Activated T-cell treated with anti-CD3 and anti-CD28 coated beads, Interleukin-2, amount 50 U/mL, for 24 hours (primary cell): Measurements from ENCODE around the gene VTI1A.

Source experiments
- DNase-seq: peaks from one replicate; pipeline ENCODE4 v3.0.0-alpha.2; 2020
- H3K27ac Mint-ChIP-seq: 2 replicates; pipeline ENCODE4 v1.8.0; 2020; ENCODE audit warnings: mild to moderate bottlenecking, mixed read lengths
- H3K27me3 Mint-ChIP-seq: 2 replicates; pipeline ENCODE4 v1.8.0; 2020; ENCODE audit warnings: mixed read lengths
- H3K36me3 Mint-ChIP-seq: 2 replicates; pipeline ENCODE4 v1.8.0; 2020; ENCODE audit warnings: low read depth, mixed read lengths
- H3K4me1 Mint-ChIP-seq: 2 replicates; pipeline ENCODE4 v1.8.0; 2020; ENCODE audit warnings: low read depth, mixed read lengths
- H3K4me3 Mint-ChIP-seq: 2 replicates; pipeline ENCODE4 v1.8.0; 2020; ENCODE audit warnings: mild to moderate bottlenecking, moderate library complexity, mixed read lengths
- H3K9me3 Mint-ChIP-seq: 2 replicates; pipeline ENCODE4 v1.8.0; 2020; ENCODE audit warnings: mixed read lengths

Gene VTI1A

GRCh38 chr10:112679392-112679791 is 232.4 kb downstream of the VTI1A start:
- Mint-ChIP-seq H3K4me1 (no peaks in the 10 kb centered on the region), H3K27me3 (no peaks in the 10 kb centered on the region), H3K36me3 (peaks cover 17% of the 10 kb centered on the region), H3K9me3 (no peaks in the 10 kb centered on the region), H3K27ac (no peak overlapping the region), H3K4me3 (no peak overlapping the region)
- no peak for DNase-seq

- no peaks in the 10 kb centered on the region for H3K27me3 Mint-ChIP-seq
- no peak overlapping the region for H3K27ac Mint-ChIP-seq
- no peak for DNase-seq
- H3K9me3 Mint-ChIP-seq, result no peaks in the 10 kb centered on the region
- H3K4me3 Mint-ChIP-seq, result no peak overlapping the region
- H3K4me1 Mint-ChIP-seq, result no peaks in the 10 kb centered on the region
- peaks cover 15% of the 10 kb centered on the region for H3K36me3 Mint-ChIP-seq
Observed at GRCh38 chr10:112680586-112680985, 233.6 kb downstream of the VTI1A start.

- Mint-ChIP-seq H3K9me3 (no peaks in the 10 kb centered on the region), H3K4me3 (no peak overlapping the region), H3K36me3 (peaks cover 29% of the 10 kb centered on the region), H3K4me1 (no peaks in the 10 kb centered on the region), H3K27me3 (no peaks in the 10 kb centered on the region), H3K27ac (no peak overlapping the region)
- no peak for DNase-seq
Observed at GRCh38 chr10:112687647-112688046, 240.6 kb downstream of the VTI1A start.

DNA sequence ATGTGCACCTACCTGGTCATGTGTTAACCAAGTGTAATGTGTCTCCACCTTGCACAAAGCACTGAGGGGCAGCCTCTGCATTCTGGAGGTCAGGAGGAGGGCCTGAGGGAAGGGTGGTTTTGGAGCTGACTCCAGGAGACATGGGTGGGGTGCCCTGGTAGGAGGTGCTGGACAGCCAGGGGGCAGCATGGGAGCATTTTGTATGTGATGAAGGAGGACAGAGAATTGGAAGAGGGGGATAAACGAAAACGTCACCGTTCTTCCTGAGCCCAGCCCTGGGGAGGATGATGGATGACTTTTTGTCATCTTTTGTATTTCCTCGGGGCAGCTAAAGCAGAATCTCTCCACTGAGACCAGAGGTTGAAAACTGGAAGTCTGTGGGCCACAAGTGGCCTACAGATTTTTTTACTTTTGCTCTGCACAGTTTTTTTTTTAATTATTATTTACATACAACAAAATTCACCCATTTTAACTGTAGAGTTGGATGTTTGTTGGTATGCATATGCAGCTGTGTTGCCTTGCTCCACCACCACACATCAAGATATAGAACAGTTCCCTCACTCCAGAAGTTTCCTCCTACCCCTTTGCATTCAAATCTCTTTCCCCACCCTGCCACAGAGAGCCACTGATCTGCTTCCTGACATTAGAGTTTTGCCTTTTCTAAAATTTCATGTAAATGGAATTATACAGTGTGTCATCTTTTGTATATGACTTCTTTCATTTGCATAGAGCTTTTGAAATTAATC is 242.5 kb downstream of the VTI1A start:
- Mint-ChIP-seq H3K9me3 (no peaks in the 10 kb centered on the region), H3K36me3 (peaks cover 32% of the 10 kb centered on the region), H3K27me3 (no peaks in the 10 kb centered on the region), H3K4me1 (no peaks in the 10 kb centered on the region), H3K27ac (no peak overlapping the region), H3K4me3 (no peak overlapping the region)
- no peak for DNase-seq

GRCh38 chr10:112695539-112695938 is 248.5 kb downstream of the VTI1A start:
- Mint-ChIP-seq H3K4me1 (no peaks in the 10 kb centered on the region), H3K36me3 (peaks cover 28% of the 10 kb centered on the region), H3K27me3 (no peaks in the 10 kb centered on the region), H3K27ac (no peak overlapping the region), H3K9me3 (no peaks in the 10 kb centered on the region), H3K4me3 (no peak overlapping the region)
- no peak for DNase-seq

- no peaks in the 10 kb centered on the region for H3K9me3 Mint-ChIP-seq
- peaks cover 30% of the 10 kb centered on the region for H3K36me3 Mint-ChIP-seq
Observed at GRCh38 chr10:112696592-112696991, 249.6 kb downstream of the VTI1A start.

DNA sequence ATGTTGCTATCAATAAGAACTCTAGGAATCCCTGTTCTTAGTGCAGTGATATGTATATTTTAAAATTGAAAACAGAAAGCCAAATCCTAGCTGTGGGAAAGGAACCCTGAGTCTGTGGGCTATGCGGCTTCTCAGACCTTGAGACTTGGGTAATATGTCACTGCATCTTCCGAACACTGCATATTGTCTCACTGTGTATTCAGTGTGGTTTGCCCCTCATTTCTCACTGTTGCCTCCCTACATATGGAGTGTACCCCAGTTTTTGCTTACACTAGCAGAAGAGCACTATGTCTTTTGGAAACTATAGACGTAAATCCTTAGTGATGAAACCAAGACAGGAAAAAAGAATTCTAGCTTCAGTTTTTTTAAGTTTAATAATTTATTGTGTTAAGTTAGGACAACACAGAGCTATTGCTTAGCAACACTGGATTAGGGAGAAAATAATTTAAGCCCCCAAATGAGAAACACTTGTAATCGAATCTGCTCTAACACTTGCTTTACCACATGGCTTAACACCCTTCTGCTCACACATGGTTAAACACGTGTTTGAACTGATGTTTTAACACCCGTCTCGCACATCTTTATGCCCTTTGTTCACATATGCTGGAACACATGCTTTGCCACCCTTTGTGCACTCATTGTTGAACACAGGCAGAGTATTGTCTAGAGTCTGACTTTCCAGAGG is 251.3 kb downstream of the VTI1A start:
- Mint-ChIP-seq H3K27ac (no peak overlapping the region), H3K27me3 (no peaks in the 10 kb centered on the region), H3K36me3 (peaks cover 24% of the 10 kb centered on the region), H3K4me1 (no peaks in the 10 kb centered on the region), H3K9me3 (no peaks in the 10 kb centered on the region), H3K4me3 (no peak overlapping the region)
- no peak for DNase-seq

More at GRCh38 chr10:112696592-112696991, 249.6 kb downstream of the VTI1A start:
- Mint-ChIP-seq H3K4me1 (no peaks in the 10 kb centered on the region), H3K27me3 (no peaks in the 10 kb centered on the region), H3K4me3 (no peak overlapping the region), H3K27ac (no peak overlapping the region)
- no peak for DNase-seq

- Mint-ChIP-seq H3K27ac (no peak overlapping the region), H3K4me3 (no peak overlapping the region), H3K36me3 (peaks cover 24% of the 10 kb centered on the region), H3K4me1 (no peaks in the 10 kb centered on the region), H3K9me3 (no peaks in the 10 kb centered on the region), H3K27me3 (no peaks in the 10 kb centered on the region)
- DNase-seq, result no peak
Observed at GRCh38 chr10:112698818-112699164, 251.8 kb downstream of the VTI1A start.

GRCh38 chr10:112700215-112700671 is 253.2 kb downstream of the VTI1A start:
- Mint-ChIP-seq H3K27me3 (no peaks in the 10 kb centered on the region), H3K4me3 (no peak overlapping the region), H3K4me1 (no peaks in the 10 kb centered on the region), H3K27ac (no peak overlapping the region), H3K9me3 (no peaks in the 10 kb centered on the region), H3K36me3 (peaks cover 24% of the 10 kb centered on the region)
- no peak for DNase-seq

DNA sequence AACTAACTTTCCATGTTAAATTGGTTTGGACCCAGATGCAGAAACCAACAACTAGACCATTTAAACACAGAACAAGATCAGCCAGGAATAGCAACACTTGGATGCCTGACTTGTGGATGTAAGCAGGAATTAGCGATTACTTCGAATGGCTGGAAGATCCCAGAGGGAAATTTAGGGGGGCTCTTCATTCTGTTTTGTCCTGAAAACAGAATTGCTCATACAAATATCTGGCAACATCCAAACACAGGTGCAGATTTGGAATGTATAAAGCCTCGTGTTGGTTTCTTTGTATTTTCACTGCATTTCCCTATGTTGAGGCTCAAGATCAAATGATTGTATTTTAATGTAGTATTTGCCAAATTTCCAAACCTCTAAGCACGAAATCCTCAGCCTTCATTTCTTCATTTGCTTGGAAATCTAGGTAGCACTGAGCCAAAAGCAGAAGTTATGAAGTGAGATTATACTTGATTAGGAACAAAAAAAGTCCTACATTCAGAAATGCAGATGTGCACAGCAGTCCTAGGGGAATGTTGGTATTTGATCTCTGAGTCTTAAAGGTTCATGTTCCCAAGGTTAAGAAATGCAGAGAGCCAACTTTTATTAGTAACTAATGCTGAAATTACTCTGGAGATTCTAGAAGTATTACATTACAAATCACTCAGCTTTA is 254.3 kb downstream of the VTI1A start:
- H3K4me3 Mint-ChIP-seq, result no peak overlapping the region
- no peaks in the 10 kb centered on the region for H3K9me3 Mint-ChIP-seq
- H3K4me1 Mint-ChIP-seq, result no peaks in the 10 kb centered on the region
- peaks cover 27% of the 10 kb centered on the region for H3K36me3 Mint-ChIP-seq
- no peak for DNase-seq
- no peaks in the 10 kb centered on the region for H3K27me3 Mint-ChIP-seq
- no peak overlapping the region for H3K27ac Mint-ChIP-seq

DNA sequence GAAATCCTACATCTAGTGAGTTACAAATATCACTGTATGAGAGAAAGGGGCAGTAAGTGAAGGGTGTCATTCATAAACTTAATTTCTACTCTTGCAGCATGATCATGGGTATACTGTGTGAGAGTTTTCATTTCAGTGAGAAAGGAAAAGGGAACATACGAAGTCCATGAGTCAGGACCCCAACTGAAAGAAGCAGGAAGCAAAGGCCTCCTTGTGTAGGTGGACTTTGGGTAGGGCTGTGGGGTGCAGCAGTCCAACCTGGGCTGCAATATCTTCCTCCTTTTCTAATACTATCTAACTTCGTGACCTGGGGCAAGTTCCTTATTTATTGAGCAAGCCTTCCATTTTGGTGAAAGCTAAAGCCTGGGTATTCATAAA is 254.9 kb downstream of the VTI1A start:
- no peak overlapping the region for H3K4me3 Mint-ChIP-seq
- H3K27ac Mint-ChIP-seq, result no peak overlapping the region
- H3K36me3 Mint-ChIP-seq, result peaks cover 26% of the 10 kb centered on the region
- no peaks in the 10 kb centered on the region for H3K27me3 Mint-ChIP-seq
- H3K4me1 Mint-ChIP-seq, result no peaks in the 10 kb centered on the region
- no peak for DNase-seq
- H3K9me3 Mint-ChIP-seq, result no peaks in the 10 kb centered on the region

DNA sequence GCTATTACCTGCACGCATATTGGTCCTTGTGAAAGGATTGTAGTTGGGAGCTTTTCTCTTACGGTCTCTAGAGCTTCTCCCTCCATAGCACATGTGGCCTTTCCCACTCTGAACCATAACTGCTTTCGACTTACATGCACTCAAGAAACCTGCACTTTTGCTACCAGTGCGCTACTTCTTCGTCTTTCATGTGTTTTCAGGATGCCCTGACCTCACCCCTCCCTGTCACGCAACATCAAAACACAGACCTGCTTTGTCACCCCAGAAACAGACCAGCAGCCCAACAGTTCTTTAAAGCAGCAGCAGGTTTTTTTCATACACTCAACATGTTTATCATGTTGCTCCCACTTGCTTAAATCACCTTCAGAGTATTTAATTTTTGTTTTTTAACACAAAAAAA is 259.6 kb downstream of the VTI1A start:
- Mint-ChIP-seq H3K27ac (no peak overlapping the region), H3K4me3 (no peak overlapping the region), H3K36me3 (peaks cover 21% of the 10 kb centered on the region), H3K27me3 (no peaks in the 10 kb centered on the region), H3K4me1 (no peaks in the 10 kb centered on the region), H3K9me3 (no peaks in the 10 kb centered on the region)
- no peak for DNase-seq

- Mint-ChIP-seq H3K27ac (no peak overlapping the region), H3K9me3 (no peaks in the 10 kb centered on the region), H3K4me3 (no peak overlapping the region), H3K27me3 (no peaks in the 10 kb centered on the region), H3K4me1 (no peaks in the 10 kb centered on the region), H3K36me3 (peaks cover 27% of the 10 kb centered on the region)
- no peak for DNase-seq
Observed at GRCh38 chr10:112708461-112708860, 261.4 kb downstream of the VTI1A start.

GRCh38 chr10:112710528-112710927 is 263.5 kb downstream of the VTI1A start:
- H3K4me3 Mint-ChIP-seq, result no peak overlapping the region
- no peaks in the 10 kb centered on the region for H3K4me1 Mint-ChIP-seq
- no peaks in the 10 kb centered on the region for H3K9me3 Mint-ChIP-seq
- no peak overlapping the region for H3K27ac Mint-ChIP-seq
- DNase-seq, result no peak
- no peaks in the 10 kb centered on the region for H3K27me3 Mint-ChIP-seq
- peaks cover 46% of the 10 kb centered on the region for H3K36me3 Mint-ChIP-seq

DNA sequence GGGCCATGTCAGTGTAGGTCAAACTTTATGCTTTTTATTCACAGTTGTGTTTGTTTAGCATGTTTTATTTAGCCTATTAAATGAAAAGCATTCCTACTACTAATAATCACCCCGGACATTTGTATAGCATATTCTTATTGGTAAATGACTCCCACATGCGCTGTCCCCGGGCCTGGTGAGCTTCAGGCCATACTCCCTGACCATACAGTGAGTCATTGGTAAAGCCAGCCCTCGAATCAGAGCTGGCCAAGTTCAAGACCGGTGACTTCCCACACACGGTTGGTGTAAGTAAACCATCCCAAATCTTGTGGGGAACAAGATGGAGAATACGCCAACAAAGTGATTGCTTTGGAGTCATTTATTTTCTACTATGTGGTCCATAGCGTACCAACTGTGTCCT is 264.4 kb downstream of the VTI1A start:
- H3K4me1 Mint-ChIP-seq, result no peaks in the 10 kb centered on the region
- no peaks in the 10 kb centered on the region for H3K9me3 Mint-ChIP-seq
- no peak for DNase-seq
- no peaks in the 10 kb centered on the region for H3K27me3 Mint-ChIP-seq
- no peak overlapping the region for H3K4me3 Mint-ChIP-seq
- peaks cover 52% of the 10 kb centered on the region for H3K36me3 Mint-ChIP-seq
- no peak overlapping the region for H3K27ac Mint-ChIP-seq
